Islet of Langerhans (tissue), 1 donor: Measurements from ENCODE around the gene TBC1D20.

ENCODE experiments used
- FAIRE-seq: peaks from one replicate; lab custom pipeline; 2011; peaks lifted over from hg19 to GRCh38; lab: Jason Lieb, UNC

The TBC1D20 gene

DNA sequence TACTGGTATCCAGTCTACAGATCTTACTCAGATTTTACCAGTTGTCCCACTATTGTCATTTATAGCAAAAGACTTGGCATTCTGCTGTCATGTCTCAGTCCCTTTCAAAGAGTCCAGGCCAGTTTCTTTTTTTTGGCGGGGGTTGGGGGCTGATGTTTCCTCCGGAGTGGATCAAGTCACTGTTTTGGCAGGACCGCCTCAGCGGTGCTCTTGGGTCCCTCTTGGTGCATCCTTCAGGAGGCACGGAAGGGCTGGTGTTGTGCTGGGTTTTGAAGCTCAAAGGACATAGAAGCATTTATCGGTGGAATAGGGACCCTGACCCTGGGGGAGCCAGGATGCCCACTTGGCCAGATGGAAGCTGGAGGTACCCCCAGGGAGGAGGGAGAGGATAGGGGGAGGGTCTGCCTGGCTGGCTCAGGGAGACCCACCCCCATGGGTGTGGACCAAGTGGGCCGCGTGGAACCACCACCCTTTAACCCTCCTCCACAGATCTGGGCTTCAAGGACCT lies 43.4 kb downstream of the TBC1D20 start:
- FAIRE-seq = no peak

DNA sequence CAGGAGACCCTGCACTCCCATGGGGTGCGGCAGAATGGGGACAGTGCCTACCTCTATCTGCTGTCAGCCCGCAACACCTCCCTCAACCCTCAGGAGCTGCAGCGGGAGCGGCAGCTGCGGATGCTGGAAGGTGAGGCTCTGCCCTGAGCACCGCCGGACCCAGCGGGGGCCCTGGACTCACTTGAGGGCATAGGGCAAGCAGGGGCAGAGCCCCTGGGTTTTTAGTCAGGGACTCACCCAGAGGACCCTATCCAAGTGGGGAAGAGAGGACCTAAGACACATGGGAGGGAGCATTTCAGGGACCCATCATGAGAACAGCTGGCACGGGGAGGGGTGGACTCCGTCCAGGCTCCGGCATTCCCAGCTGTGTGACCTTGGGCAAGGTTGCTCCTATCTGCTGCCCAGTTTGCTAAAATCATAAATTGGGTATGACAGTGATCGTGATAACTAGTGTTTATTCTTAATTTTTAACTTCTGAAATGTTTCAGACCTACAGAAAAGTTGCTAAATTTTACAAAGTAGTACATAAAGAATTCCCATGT lies 44.5 kb downstream of the TBC1D20 start:
- no peak for FAIRE-seq

DNA sequence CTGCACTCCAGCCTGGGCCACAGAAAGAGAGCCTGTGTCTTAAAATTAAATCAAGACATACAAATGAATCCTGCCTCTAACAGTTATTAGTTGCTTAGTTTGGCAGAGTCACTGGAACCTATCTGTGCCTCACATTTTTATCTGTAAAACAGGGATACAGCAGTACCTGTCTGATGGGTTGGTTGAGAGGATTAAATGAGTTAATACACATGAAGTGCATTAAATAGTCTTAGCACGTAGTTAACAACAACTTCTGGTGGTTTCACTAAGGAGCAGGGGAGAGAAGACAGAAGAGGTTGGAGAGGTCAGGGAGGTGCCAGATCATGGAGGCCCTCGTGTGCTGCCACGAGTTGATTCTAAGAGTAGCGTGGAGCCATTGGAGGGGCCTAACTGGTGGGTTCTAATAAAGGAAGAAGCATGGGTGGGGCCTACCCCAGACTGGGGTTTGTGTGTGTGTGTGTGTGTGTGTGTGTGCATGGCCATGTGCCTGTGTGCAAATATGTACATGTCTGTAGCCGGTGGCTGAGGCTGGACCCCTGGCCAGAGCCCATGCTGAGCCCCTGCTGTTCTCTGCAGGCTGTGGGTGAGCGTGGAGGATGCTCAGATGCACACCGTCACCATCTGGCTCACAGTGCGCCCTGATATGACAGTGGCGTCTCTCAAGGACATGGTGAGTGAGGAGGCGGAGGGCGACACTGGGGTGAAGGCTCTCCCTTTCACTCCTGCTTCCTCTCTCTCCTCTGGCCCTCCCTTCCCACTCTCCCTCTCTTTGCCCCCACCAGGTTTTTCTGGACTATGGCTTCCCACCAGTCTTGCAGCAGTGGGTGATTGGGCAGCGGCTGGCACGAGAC lies 45.2 kb downstream of the TBC1D20 start:
- FAIRE-seq = no peak

DNA sequence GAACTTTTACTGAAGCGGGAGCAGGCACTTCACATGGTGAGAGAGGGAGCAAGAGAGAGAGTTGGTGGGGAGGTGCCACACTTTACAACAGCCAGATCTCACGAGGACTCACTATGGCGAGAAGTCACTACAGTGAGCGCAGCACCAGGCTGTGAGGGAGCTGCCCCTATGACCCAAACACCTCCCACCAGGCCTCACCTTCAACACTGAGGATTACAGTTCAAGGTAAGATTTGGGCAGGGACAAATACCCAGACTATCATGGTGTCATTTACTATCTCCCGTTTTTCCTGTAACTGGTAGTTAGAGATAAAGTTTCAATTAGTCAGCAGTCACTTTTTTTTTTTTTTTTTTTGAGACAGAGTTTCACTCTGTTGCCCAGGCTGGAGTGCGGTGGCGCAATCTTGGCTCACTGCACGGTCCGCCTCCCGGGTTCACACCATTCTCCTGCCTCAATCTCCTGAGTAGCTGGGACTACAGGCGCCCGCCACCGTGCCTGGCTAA lies 46.5 kb downstream of the TBC1D20 start:
- FAIRE-seq = no peak

DNA sequence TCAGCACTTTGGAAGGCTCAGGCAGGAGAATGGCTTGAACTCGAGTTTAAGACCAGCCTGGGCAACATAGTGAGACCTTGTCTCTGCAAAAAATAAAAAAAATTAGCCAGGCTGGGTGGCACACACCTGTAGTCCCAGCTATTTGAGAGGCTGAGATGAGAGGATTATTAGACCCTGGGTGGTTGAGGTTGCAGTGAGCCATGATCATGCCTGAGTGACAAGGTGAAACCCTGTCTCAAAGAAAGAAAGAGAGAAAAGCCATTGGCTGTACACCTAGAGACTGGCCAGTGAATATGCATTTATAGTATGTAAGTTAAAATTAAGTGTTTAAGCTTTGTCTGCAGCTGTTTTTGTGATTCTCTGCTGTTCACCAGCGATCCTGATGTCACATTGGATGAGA lies 48.2 kb downstream of the TBC1D20 start:
- FAIRE-seq = no peak

DNA sequence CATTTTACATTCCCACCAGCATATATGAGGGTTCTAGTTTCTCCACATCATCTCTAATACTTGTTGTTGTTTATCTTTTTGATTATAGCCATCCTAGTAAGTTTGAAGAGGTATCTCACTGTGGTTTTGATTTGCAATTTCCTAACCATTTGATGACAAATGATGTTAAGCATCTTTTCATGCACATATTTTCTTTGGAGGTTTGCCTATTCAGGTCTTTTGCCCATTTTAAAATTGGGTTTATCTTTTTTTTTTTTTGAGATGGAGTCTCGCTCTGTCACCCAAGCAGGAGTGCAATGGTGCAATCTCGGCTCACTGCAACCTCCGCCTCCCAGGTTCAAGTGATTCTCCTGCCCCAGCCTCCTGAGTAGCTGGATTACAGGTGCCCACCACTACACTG lies 50.3 kb downstream of the TBC1D20 start:
- FAIRE-seq = no peak

DNA sequence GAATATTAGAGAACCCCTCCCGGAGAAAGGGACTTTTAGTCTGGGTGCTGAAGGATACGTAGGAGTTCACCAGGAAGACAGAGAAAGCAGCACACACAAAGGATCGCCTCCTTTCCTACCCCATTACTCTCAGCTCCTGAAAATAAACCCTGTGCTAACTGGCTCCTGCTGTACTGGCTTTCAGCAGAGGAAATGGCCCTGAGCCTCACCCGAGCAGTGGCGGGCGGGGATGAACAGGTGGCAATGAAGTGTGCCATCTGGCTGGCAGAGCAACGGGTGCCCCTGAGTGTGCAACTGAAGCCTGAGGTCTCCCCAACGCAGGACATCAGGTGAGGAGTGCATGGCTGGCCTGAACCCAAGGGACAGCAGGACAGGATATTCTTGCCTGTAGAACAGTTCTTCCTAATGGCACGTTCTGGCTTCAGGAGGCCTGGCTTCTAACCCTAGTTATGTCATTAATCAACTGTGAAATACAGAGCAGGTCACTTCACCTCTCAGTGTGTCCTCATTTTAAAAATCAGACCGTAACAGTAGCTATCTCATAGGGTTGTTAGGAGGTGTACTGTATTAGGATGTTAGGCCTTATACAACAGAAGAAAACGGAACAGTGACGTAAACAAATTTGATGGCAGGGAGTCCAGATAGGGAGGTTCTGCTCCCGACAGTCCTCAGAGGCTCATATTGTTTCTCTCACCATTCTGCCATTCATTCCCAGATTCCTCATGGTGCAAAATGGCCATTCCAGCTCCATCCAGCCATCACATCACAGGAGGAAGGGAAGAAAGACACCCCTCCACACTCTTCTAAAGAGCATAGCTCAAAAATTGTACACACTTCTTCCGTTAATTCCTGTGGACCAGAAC lies 52.4 kb downstream of the TBC1D20 start:
- FAIRE-seq = no peak

DNA sequence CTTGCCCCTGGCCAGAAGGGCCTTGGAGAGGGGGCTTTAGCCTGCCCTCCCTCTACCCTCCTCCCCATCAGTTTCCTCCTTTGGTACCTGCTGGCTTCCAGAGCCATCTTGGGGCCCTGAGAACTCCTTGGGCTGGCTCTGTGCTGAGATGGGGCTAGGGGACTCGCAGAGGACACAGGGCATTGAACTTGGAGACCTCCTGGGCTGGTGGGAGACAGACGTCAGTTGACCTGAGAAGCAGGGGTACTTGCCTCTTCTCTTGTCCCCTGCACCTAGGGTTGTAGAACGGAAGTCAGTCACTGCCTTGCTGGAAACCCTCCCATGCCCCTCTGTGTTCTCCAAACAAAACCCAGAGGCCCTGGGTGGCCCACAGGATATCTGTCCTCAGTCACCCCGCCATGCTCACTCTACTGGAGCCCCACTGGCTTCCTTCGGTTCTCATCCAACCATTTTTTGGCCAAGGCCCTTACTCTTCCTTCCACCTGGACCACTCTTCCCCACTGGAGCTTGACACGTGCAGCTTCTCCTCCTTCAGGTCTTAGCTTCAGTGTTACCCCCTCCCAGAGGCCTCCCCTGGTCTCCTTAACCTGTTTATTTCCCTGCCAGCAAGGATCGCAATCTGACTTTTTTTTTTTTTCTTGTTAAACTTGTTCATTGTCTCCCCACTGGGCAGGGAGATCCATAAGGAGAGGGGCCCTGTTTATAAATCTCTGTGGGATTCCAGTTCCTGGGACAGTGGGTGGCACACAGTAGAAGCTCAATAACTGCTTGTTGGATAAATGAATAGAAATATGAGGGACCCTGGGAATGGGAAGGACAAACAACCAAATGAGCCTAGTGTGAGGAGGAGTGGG lies 53.3 kb downstream of the TBC1D20 start:
- FAIRE-seq = no peak

DNA sequence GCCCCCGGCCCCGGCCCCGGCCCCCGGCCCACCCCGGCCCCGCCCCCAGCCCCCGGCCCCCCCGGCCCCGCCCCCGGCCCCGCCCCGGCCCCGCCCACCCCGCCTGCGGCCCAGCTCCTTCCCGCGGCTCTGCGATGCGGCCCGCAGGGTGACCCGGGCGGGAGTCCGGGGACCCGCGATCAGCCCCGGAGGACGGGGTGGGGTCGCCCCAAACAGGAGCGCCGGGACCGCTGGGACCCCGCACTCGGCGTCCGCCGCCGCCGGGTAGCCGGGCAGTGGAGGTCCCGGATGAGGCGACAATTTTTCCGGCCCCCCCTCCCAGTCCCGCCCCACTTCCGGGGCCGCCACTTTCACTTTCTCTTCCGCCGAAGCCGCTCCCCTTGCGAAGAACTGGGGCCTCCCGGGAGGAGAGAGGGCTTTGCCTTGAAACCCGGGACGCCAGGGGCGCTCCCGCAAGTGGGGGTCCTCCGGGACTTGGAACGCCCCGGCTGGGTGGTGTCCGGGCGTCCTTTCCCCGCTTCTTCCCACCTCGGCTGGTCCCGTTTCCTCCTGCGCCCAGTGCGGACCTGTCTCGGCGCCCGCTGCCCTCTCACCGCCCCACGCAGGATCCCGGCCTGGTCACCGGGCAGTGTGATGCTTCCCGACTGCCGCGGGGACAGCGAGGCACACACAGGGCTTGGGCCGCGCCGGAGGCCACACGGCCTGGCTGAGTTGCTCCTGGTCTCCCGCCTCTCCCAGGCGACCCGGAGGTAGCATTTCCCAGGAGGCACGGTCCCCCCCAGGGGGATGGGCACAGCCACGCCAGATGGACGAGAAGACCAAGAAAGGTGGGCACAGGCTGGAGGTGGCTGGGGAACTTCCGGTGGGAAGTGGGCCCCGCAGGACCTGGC lies 54.1 kb downstream of the TBC1D20 start, which contains the start of gene RBCK1:
Gene RBCK1 (plus strand): TSS at position 347 of the 890 bp plus-strand sequence. CDS start 459 bp downstream, at position 806.
- no peak for FAIRE-seq

DNA sequence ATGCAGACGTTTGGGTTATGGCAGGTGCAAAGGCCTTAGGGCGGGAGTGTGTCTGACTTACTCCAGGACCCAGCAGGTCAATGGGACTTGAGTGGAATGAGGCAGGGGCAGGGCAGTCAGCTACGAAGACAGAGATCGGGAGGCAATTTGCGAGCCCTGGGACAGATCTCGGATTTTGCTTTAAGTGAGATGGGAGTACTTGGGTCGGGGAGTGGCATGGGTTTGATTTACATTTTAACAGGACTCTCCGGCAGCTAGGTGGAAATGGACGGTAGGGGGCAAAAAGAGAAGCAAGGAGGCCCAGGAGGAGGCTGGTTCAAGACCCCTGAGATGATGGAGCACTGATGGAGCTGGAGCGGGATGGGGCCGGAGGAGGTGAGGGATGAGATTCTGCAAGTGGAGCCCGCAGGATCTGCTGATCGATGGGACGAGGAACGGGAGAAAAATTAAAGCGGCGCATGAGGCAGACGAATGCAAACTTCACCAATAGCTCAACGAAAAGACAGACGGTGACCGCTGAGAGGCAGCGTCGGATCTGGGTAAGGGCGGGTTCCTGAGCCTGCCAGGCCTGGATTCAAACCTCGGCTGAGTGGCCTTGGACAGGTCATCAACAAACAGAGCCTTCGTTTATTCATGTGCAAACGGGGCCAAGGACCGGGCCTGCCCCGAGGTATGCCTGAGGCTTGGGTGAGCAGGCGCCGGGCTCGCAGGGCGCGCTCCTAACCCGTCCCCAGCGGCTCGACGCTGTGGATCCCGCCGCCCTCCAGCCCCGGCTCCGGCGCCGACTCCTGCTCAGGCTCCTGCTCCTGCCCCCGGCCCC lies 55.0 kb downstream of the TBC1D20 start:
- FAIRE-seq = no peak

DNA sequence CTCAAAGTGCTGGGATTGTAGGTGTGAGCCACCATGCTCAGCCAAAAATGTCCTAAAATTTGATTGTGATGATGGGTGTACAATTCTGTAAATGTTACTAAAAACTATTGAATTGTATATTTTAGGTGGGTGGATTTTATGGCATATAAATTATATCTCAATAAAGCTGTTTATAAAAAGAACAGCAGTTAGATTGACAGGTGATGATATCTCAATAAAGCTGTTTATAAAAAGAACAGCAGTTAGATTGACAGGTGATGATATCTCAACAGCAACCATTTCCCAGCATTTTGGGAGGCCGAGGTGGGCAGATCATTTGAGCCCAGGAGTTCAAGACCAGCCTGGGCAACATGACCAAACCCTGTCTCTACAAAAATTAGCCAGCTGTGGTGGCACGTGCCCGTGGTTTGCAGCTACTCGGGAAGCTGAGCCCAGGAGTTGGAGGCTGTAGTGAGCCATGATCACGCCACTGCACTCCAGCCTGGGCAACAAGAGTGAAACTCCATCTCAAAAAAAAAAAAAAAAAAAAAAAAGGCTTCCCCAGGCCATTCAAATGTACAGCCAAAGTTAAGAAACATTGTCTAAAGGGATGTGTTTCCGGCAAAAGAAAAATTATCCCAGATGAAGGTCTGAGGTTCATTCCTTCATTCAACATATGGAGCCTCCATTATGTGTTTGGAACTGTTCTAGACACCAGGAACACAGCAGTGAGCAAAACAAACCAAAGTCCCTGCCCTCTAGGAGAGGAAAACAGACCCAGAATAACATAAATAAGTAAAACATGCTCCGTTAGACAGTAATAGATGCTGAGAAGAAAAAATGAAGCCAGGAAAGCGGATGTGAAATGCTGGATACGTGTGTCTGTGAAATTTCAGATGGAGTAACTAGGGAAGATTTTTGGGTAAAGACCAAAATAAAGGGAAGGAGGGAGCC lies 55.9 kb downstream of the TBC1D20 start:
- no peak for FAIRE-seq

DNA sequence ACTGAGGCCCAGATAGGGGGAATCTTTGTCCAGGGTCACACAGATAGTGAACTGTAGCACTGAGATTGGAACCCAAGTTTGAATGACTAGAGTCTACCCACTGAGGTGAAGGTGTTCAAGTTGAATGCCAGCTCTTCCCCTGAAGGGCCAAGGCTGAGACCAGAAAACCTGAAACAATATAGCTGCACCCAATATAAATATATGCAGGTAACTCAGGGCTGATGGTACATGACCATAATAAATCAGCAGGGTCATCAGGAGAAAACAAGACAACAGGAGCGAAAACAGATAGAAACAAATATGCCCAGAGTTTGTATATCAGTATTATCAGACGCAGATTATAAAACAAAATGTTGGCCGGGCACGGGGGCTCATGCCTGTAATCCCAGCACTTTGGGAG lies 58.2 kb downstream of the TBC1D20 start:
- FAIRE-seq = no peak

DNA sequence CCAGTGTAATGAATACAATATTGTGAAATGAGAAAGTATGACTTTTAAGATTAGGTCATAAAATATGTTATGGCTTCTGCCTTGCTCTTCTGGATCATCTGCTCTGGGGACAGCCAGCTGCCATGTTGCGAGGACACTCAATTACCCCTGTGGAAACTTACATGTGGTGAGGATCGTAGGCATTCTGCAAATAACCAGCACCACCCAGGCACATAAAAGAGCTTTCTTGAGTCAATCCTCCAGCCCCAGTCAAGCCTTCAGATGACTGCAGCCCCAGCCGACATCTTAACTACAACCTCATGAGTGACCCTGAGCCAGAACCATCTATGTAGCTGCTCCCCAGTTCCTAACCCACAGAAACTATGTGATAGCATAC lies 58.8 kb downstream of the TBC1D20 start:
- no peak for FAIRE-seq

DNA sequence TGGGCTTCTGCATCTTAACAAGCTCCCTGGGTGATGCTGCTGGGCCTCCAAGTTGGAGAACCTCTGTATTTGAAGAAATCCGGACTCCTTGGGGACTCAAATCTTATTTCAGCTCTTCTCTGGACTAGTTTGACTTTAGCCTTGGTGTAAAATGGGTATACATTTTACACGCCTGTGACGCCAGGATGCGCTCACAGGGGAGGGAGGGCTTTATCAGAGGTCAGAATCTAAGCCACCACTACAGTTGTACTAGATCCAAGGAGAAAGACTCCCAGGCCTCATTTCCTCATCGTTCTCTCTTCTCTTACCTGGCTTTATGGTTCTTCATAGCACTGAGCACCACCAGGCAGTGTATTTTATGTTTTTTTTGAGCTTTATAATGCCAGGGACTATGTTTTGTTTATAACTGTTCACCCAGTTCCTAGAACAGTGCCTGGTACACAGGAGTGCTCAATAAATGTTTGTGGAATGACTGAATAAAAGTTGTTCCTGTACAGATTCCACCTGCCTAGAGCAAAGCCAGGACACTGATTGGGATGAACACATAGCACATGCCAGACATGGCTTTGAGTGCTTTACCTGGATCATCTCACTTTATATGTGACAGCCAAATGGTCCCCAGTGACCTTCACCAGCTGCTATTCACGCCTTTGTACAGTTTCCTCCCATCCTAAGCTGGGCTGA lies 59.3 kb downstream of the TBC1D20 start:
- FAIRE-seq = no peak

DNA sequence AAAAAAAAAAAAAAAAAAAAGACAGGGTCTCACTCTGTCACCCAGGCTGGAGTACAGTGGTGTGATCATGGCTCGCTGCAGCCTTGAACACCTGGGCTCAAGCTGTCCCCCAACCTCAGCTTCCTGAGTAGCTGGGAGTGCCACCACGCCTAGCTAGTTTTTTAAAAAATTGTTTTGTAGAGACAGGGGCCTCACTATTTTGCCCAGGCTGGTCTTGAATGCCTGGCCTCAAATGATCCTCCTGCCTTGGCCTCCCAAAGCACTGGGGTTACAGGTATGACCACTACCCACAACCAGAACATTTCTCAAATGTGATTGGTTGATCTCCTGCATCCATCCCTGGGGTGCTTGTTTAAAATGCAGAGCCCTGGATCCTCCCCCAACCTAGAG lies 59.8 kb downstream of the TBC1D20 start:
- FAIRE-seq = no peak

DNA sequence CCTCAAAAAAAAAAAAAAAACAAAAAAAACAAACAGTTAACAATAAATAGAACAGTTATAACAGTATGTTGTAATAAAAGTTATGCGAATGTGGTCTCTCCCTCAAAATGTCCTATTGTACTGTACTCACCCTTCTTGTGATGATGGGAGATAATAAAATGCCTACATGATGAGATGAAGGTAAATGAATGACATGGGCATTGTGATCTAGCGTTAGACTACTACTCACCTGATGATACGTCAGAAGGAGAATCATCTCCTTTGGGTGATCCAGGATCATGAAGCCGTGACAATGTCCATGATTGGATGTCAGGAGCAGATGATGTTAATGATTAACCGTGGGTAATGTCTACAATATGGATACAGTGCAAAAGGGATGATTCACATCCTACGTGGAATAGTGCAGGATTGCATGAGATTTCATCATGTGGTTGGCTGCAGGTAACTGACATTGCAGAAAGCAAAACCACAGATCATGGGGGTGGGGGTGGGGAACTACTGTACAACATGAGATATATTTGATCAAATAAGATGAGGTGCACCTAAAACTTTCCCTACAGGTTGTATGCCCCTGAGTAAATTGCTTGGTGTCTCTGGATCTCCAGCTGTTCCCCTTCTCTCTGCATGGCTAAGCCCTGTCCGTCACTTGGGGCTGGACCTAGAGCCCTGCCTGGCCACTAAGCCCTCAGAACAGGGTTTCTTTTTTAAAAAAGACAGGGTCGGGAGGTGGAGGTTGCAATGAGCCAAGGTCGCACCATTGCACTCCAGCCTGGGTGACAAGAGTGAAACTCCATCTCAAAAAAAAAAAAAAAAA lies 60.4 kb downstream of the TBC1D20 start:
- FAIRE-seq = peak; percentile 96
